ENCODE measurements around the gene IQCH.
A peak's percentile ranks its signal among the peaks of the same experiment; 100 is the strongest.

The IQCH gene

DNA sequence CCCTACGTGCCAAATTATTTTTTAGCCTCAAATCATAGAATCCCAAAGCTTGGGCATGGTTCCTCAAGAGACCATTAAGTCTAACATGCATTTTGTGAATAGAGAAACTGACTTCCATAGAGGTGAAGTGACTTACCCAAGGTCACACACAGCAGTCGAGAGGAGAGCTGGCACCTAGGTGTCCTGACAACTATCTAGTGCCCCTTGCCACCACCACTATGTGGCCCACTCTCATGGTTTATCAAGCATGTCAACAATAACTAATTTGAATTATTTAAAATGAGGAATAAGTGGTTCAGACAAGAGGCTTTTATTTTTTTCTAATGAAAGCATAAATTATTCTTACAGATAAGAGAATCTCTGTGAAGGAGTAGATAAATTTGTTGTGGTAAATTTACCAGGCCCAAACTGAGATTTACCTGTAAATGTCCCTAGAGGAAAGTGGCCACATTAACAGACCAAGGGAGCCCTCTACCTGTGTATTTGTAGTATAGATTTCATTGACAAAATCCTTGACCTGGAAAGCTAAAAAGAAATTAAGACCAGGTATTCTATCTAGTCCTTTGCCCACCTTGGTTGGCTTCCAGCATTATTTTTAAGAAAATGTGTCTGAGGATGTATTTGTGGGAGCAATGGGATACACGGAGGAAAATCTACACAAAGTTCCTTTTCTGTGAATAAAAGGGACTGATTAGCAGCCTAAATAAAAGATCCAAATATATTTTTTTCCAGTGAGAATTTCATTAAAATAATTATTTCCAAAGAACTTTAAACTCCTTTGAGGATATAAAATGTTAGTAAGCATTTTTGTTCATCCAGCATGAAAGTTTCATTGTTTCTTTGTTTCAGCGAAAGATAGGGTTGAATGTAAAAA, 49.1 kb downstream of the IQCH start:
- DNase-seq: peak; percentile 28

DNA sequence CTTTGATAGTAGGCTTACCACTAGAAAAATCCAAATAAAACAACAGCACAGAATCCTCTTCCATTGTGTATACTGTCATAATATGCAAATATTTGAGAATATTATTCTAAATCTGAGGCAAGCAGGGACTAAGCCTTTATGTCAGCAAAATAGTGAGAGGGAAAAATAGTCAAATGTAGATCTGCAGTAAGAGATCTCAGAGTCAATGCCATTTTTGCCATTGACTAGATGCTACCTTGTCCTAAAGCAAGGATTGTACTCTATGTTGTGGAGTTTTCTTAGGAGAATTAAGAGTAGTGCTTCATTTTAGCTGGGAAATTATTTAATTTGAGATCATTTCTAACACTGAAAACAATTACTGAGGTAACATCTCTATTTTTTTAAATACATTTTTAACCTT, 50.2 kb downstream of the IQCH start:
- no peak for DNase-seq

DNA sequence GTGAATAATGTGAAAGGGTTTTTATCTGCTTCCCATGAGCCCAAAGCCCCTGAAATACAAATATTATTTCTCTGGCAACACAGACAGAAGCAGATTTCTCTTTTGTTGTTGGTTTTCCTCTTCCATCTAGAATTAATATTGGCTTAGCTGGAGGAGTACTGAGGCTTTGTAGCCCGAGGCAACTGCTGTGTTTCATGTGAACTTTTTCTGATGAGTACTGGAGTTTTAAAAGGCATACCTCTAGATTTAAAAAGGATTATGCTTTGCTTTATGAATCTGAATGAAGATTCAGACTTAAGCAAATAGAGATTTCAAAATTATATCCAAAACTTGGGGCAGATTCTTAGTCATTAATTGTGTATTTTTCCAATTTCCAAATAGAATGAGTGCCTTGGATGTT, 50.9 kb downstream of the IQCH start:
- DNase-seq: no peak

DNA sequence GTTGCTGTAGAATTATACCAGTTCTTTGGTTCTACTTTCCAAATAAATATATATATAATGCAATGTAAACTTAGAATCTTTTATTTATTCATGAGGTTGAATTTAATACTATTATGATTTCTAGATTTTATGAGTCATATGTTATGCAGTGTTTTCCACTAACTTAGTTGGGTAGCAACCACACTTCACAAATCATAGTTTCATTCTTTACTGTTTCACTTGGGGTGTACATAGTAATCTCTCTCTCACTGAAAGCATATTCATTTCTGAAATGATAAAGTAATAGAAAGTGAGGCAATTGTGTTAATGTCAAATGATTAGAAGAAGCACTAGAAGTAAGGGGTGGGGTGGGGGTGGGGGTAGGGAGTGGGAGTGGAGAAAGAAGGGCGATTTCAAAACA, 52.6 kb downstream of the IQCH start:
- peak; percentile 24 for DNase-seq

DNA sequence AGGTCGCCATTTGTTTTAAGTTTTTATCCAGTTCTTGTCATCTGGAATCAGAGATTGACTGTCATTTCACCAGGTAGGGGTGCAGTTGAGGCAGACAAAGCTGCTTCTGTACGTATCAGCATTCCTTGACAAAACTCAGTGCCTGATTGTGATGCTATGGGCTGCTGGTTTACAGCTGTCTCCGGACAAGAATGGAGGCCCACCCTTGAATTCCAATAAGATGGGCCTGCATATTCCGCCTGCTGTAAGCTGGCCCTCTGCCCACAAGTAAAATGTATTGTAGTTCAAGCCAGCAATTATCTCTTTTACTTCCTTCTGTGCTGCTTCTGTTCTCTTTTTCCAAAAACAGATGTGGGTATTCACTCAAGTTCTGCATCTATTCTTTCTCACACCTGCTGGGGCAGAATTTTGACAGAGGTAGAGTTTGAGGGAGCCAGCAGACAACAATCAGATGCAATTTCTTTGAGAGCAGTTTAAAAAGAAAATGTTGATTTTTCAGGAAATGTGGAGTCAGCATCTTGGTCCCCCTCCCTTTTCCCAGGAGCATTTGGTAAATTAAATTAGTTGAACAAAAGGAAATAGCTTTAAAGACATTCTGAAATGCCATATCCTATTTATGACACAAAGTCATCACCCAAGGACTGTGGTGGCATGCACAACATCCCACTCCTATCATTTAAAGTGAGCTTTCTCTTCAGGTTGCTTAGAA, 53.5 kb downstream of the IQCH start:
- DNase-seq: peak; percentile 6

DNA sequence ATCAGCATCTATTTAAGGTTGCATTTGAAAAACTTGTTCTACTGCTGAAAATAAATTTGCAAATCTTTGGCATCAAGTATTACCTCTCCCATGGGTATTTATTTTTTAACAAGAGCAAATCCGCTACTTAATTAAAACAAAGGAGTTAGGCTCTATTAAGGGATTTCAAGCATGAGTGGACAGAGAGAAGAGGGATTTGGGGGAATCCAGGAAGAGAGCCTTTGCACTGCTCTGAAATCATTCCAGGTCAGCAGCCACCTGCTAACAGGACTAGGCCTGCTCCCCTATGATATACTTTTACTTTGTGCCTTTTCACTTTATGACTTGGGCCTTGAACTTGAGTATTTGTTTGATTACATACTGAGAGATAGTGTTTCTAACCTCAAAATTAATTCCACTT, 57.1 kb downstream of the IQCH start:
- no peak for DNase-seq

DNA sequence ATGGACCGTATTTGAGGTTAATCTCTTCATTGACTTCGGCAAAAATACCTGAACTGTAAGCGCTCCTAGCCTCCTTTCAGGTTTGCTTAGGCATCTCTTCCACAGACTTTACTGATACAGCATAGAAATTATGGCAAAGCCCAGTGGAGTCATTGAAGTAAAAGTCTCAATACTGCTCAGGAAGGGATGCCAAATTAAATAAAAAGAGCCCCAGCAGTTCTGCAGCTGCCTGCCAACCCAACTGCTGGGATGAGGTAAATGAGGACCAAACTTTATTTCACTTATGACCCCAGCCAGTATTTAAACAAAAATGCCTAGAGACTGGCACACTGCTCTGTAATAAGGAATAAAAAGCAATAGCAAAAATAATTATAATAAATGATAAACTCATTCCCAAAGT, 65.4 kb downstream of the IQCH start:
- no peak for DNase-seq

DNA sequence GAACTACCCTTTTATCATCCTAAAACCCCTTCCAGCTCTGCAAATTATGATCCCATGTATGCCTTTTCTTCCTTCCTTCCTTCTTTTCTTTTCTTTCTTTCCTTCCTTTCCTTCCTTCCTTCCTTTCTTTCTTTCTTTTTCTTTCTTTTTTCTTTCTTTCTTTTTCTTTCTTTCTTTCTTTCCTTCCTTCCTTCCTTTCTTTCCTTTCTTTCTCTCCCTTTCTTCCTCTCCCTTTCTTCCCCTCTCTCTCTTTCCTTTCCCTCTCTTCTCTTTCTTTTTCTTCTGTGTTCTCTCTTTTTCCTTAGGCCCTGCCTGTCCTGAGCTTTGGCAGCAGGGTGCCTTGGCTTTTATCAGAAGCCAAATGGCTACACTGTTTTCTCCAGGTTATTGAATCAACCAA, 66.8 kb downstream of the IQCH start:
- DNase-seq: no peak

DNA sequence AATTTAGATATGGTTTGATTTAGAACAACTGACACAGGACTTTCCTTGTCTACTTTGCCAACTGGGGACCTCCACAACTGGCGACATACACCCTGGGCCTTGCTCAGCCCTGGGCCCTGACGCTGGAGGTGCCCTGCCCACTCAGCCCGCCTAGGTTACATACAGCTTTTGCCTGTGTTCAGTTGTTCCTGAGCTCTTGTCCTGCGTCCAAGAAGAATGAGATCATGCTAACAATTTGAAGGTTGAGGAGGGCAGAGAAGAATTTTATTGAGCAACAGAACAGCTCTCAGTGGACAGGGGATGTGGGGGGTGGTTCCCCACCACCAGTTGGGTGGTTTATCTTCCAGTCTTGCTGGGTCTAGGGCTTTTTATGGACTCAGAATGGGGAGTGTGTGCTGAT, 67.9 kb downstream of the IQCH start:
- DNase-seq: peak; percentile 44

DNA sequence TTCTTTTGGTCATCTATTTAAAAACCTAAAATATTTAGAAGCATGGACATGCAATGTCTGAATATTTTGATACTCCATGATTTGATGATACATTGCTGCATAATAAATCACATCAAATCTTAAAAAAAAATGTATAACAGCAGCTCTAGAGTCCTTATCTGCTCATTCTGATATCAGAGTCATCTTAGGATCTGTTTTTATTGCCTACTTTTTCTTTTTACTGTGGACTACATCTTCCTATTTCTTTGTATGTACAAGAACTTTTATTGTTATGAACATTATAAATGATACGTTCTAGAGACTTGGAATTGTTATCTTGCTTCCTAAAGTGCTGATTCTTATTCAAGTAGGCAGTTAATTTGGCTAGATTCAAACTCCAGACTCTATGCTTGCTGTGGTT, 72.7 kb downstream of the IQCH start:
- DNase-seq: no peak

DNA sequence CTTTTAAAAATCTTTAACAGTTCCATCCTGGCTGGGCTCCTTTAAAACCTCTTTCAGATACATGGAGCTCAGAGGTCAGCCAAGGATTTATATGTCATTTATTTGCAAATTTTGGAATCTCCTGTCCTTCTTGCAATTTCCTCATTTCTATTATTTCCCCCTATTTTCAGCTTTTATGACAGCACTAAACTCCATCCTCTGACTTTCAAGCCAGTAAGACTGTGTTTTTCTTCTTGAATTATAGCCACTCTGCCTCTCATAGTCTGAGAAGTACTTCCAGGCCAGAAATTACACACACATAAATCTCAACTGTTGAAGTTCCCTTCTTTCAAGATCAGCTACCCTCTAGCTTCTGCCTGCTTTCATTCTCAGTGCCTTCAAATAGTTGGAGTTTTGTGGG, 73.2 kb downstream of the IQCH start:
- DNase-seq: no peak

DNA sequence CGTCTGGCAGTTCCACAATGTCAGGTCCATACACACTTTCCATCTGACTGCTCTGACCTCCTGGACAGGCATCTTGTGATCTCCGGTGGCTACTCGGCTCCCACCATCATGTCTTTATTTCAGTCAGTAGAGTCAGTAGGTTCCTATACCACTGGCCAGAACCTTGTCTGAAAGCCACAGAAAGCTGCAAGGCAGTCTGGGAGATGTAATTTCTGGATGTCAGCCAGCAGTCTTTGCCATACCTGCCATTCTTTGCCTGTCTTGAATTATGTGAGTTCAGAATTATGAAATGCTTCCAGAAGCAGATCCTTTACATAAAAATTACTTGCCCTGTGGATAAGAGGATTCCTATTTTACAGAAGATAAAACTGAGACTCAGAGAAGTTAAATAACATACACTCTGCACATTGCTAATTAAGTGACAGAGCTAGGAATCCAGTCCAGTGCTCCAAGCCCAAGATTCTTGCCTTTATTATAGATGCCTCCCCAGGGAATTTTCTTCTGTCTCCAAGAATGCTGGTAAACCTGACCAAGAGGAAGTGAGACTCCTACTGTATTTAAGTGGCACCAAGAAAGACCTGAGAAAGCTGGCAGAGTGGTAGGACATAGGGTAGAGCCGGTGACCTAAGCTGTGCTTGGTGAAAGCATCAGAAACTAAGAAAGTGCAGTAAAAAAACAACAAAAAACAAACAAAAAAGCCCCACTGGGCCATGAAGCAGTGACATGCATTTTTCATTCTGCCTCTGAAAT, 75.6 kb downstream of the IQCH start:
- peak; percentile 3 for DNase-seq

DNA sequence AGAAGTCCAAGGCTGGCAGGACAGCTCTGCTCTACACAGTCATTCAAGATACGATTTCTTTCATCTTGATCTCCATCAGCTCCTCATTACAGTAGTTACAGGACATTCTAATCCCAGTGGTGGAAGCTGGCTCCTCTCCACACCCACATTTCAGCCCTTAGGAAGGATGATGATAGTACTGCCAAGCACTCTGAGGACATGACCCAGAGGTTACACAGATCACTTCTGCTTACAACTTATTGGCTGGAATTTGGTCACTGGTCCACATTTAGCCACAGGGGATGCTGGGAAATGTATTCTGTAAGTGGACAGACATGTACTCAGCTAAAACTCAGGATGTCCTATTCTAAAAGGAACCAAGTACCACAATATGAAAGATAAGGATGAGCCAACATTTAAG, 77.1 kb downstream of the IQCH start:
- DNase-seq: no peak

DNA sequence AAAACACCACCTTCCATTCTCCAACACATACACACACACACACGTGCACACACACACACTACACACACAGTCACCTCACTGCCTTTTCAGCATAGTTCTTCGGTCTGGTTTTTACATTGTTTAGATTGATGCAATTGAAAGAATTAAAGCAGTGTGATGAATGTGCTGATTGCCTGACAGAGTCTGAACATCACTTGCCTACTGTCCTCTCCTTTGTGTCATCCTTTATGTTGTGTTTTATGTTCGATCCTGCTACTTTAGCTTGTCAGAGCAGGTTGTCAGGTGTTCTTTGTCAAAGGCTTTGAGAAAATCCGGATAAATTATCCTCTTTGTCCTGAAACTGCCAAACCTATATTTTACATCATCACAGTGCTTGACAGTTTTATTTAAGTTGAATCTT, 80.4 kb downstream of the IQCH start:
- no peak for DNase-seq

DNA sequence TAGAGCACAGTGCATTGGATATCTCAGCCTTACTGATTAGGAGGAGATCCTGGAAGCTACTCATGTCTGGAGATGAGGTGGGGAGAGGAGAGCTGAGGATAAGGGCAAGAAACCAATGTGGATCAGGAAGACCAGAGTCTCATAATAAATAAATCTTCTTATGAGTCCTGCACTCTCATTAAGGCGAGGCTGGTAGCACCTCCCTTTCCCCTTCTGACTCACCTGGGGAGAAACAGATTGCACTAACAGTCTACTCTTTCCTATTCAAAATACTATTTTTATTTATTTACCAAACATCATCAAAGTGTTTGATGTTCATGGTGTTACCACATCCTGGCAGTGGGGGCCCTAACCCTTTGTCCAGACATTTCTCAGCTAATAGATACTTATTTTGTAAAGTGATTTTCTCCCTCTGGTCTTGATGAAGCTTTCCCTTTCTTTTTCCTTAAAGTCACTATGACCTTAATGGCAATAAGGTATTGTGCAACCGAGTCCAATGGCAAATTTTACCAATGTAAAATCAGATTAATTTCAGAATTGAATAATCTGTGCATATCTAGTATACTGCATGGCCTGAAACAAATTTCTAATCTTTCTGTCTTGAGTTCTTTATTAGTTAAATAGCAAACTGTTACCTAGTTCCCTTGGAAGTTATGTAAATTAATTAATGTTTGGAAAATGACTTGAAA, 81.1 kb downstream of the IQCH start:
- no peak for DNase-seq

DNA sequence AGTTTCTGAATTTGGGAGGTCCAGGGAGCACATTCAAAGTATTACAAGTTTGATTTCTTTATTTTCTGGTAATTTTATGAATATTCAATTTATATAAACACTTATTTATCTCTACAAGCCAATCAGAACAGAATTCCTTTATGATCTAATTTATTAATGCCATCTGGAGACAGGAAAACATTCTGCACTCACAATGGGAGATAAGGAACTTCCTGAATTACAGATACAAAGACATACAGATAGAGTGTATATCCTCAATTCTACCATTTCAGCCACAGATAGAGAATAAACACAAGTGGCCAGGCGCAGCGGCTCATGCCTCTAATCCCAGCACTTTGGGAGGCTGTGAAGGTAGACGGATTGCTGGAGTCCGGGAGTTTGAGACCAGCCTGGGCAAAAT, 86.0 kb downstream of the IQCH start:
- DNase-seq: no peak

DNA sequence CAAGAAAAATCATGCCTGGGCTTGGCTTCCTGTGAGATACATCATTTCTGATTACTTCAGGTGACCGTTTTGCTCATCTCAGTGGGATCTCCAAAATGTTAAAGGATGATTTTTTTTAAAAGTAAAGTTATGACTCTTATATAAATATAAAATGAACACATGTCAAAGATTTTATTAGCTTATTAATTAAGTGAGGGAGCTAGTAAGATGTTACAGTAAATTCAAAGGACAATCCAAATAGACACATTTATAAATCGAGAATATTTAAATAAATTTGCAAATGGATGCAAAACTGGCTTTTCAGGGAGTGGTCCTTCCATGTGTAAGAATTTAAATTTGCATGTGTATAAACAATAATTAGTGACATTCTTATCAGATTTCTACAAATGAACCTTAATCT, 87.0 kb downstream of the IQCH start:
- DNase-seq: no peak

DNA sequence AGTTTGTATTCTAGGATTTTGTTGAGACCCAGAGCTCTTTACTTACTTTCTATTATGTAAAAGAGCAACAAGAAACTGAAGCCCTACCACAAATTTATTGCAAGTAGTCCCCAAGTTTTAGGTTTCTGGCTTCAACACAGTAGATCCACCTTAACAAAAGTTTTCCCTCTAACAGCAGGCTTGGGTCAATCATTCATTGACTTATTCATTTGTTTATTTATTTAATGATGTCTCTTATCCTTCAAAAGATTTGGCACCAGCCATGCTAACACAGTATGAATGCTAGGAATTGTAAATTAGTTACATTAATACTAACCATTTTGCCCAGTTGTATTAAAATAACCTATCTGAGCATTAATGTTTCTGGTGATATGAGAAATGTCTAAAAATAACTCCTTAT, 88.6 kb downstream of the IQCH start:
- no peak for DNase-seq

DNA sequence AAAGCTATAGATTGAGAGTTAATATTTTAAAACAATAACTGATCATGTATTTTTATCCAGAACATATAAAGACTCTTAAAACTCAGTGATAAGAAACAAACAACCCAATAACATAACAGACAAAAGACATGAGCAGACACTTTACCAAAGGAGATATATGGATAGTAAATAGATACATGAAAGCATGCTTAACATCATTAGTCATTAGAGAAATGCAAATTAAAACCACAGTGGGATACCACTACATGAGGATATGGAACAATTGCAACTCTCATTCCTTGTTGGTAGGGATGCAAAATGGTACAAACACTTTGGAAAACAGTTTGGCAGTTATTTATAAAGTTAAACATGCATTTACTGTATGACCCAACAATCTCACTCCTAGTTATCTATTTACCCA, 95.0 kb downstream of the IQCH start:
- DNase-seq: no peak

DNA sequence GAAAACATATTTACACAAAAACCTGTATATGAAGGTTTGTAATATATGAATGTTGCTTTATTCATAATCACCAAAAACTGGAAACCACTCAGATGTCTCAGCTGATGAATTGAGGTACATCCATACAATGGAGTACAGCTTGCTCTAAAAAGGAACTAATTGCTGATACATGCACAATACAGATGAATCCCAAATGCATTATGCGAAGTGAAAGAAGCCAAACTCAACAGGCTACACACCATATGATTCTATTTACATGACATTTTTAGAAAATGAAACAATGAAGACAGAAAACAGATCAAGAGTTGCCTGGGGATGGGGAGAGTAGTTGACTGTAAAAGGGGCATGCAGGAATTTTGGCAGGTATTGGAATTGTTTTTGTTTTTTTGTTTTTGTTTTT, 95.5 kb downstream of the IQCH start:
- DNase-seq: no peak

DNA sequence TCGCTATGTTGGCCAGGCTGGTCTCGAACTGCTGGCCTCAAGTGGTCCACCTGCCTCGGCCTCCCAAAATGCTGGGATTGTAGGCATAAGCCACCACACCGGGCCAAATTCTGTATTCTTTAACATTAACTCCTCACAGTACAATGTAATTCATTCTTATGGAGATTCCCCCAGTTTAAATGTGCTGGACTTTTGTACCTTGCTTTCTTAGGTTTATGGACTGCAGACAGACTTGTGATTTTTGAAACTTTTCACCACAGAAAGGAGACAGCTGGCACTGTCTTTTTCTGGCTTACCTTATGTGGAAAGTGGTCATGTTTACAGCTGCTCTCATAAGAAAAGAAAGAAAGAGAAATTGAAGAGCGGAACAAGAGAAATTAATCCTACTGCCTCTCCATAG, 103.8 kb downstream of the IQCH start:
- no peak for DNase-seq

DNA sequence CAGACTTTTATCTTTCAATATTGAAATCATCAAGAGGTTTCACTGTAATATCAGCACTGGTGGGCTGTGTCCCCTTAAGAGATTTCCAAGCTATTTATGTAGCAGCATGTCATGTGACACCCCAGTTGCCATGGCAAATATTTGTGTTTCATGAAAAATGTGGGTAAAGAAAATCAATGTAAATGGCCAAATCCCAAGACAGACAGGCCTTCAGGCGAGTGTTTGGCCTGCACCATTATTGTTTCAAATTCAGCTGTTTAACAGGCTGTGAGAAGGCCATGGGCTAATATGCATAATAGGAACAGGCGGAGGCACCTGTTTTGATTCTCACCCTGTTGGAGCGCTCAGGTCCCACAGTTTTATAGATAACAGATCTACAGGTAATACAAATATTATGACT, 104.2 kb downstream of the IQCH start:
- no peak for DNase-seq

DNA sequence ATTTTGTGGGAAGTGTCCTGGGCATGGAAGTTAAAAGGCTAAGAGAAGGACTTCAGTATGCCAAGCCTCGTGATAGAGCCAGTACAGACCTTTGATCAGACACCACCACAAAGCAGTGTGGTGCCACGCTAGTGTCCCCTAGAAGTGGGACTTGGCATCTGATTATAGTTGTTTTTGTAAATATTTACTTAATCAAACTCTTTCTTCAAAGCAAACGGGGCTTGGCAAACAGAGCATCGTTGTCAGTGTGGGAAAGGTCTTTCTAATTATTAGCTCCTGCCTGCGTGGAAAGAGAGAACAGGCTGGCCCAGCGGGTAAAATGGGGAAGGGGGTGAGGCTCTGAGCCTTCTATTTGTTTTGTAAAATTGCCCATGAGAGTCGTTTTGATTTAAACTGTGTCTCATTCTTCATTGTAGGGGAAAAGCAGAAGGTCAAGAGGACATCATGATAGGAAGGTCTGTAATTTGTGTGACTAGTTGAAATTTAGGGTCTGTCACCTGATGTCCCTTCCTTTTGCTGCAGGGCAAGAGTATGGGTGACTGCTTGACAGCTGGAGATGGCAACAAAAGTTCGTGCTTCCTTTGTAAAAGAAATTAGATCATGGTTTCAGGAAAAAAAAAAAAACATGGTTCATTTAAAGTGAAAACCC, 105.0 kb downstream of the IQCH start:
- no peak for DNase-seq

Data from fibroblast of skin of right quadriceps (primary cell).